HG03469 (cell line): Measurements from ENCODE around the gene SLC4A1.
A peak's percentile ranks its signal among the peaks of the same experiment; 100 is the strongest.

Source experiments
- ATAC-seq: cut with Tn5 transposase; IDR thresholded peaks from one replicate; pipeline ENCODE4 v1.9.1; 2021; ENCODE audit warnings: mild to moderate bottlenecking, moderate library complexity, moderate number of reproducible peaks; ENCODE audit not compliant: unreplicated experiment

SLC4A1 gene

GRCh38 chr17:44221862-44222111 is 46.1 kb downstream of the SLC4A1 start:
- no peak for ATAC-seq

GRCh38 chr17:44221084-44221861 is 46.7 kb downstream of the SLC4A1 start:
- ATAC-seq: no peak

- no peak for ATAC-seq
Observed at GRCh38 chr17:44220213-44221083, 47.5 kb downstream of the SLC4A1 start.

GRCh38 chr17:44219616-44220212 is 48.2 kb downstream of the SLC4A1 start, which contains the start of gene UBTF:
Gene UBTF, minus strand, starts transcription at chr17:44219675. Its CDS starts 1,446 bp downstream, at chr17:44218229.
- ATAC-seq: no peak

GRCh38 chr17:44219108-44219615 is 48.8 kb downstream of the SLC4A1 start:
- no peak for ATAC-seq

- no peak for ATAC-seq
Observed at GRCh38 chr17:44218344-44219107, 49.4 kb downstream of the SLC4A1 start.

- no peak for ATAC-seq
Observed at GRCh38 chr17:44217738-44218343, 50.1 kb downstream of the SLC4A1 start.

GRCh38 chr17:44216694-44217093 is 51.2 kb downstream of the SLC4A1 start:
- ATAC-seq: no peak

- no peak for ATAC-seq
Observed at GRCh38 chr17:44216173-44216572, 51.8 kb downstream of the SLC4A1 start.

GRCh38 chr17:44214896-44215295 is 53.0 kb downstream of the SLC4A1 start:
- no peak for ATAC-seq

GRCh38 chr17:44214230-44214494 is 53.8 kb downstream of the SLC4A1 start:
- no peak for ATAC-seq

- ATAC-seq: no peak
Observed at GRCh38 chr17:44213403-44214229, 54.3 kb downstream of the SLC4A1 start.

- no peak for ATAC-seq
Observed at GRCh38 chr17:44212507-44213402, 55.2 kb downstream of the SLC4A1 start.

GRCh38 chr17:44211281-44212265 is 56.4 kb downstream of the SLC4A1 start:
- no peak for ATAC-seq

GRCh38 chr17:44210342-44211192 is 57.4 kb downstream of the SLC4A1 start:
- peak; percentile 50 for ATAC-seq

GRCh38 chr17:44209786-44210341 is 58.1 kb downstream of the SLC4A1 start:
- ATAC-seq: no peak
